Mesenteric fat pad (tissue), 1 donor: ENCODE data around the gene FBLN5. TPM values are rescaled to one million over a fixed set of nuclear protein-coding genes. Genes with fewer than 3 reads are reported as not detected.
"Not testable (repeated sequence)": the region's sequence is repeated elsewhere in the genome, so short reads cannot be mapped to it uniquely, and the experiment has no call there.

ENCODE experiments used
- DNase-seq: peaks from one replicate; pipeline ENCODE4 v3.0.0-alpha.2; 2020; ENCODE audit warnings: low spot score
- total RNA-seq: library from RNA; stranded (reverse); fragmentation: NEBNext Ultra II Directional; extraction: Animal tissue kit (Norgen Biotek cat#: 25700); gene quantifications from one replicate; pipeline ENCODE4 v1.2.1, GENCODE V29; 2021
- donor health status: DM: yes; HTN: yes; CAD: no.

Gene FBLN5
- total RNA-seq, 1 donor from 2014 or later: 183 TPM

GRCh38 chr14:91885839-91886238 is 61.7 kb downstream of the FBLN5 start:
- no peak for DNase-seq

GRCh38 chr14:91885113-91885712 is 62.3 kb downstream of the FBLN5 start:
- no peak for DNase-seq

- no peak for DNase-seq
Measured at GRCh38 chr14:91884664-91885063, 62.8 kb downstream of the FBLN5 start.

GRCh38 chr14:91883753-91884152 is 63.7 kb downstream of the FBLN5 start:
- no peak for DNase-seq

GRCh38 chr14:91882776-91883175 is 64.7 kb downstream of the FBLN5 start:
- DNase-seq: no peak

GRCh38 chr14:91882369-91882768 is 65.1 kb downstream of the FBLN5 start:
- DNase-seq: no peak

GRCh38 chr14:91879196-91879595 is 68.3 kb downstream of the FBLN5 start:
- no peak for DNase-seq

- DNase-seq: no peak
Measured at GRCh38 chr14:91878274-91878673, 69.2 kb downstream of the FBLN5 start.

- no peak for DNase-seq
Measured at GRCh38 chr14:91877376-91877915, 70.0 kb downstream of the FBLN5 start.

GRCh38 chr14:91876492-91876891 is 71.0 kb downstream of the FBLN5 start:
- DNase-seq: no peak

GRCh38 chr14:91875525-91876286 is 71.8 kb downstream of the FBLN5 start:
- no peak for DNase-seq

GRCh38 chr14:91873471-91874415 is 73.8 kb downstream of the FBLN5 start:
- no peak for DNase-seq

GRCh38 chr14:91872517-91873470 is 74.7 kb downstream of the FBLN5 start:
- peak; percentile 89 for DNase-seq

GRCh38 chr14:91872011-91872501 is 75.4 kb downstream of the FBLN5 start:
- no peak for DNase-seq

GRCh38 chr14:91871401-91871800 is 76.1 kb downstream of the FBLN5 start:
- not testable (repeated sequence) for DNase-seq

- no peak for DNase-seq
Measured at GRCh38 chr14:91870890-91871289, 76.6 kb downstream of the FBLN5 start.

GRCh38 chr14:91870001-91870400 is 77.5 kb downstream of the FBLN5 start:
- no peak for DNase-seq

- DNase-seq: no peak
Measured at GRCh38 chr14:91869556-91869955, 77.9 kb downstream of the FBLN5 start.

- no peak for DNase-seq
Measured at GRCh38 chr14:91867316-91867988, 80.0 kb downstream of the FBLN5 start, which contains the start of gene TC2N. TC2N (minus strand) TSS chr14:91867536; CDS start chr14:91813769, 53,767 bp downstream.
